Right cardiac atrium (tissue), 5 donors: Measurements from ENCODE around the gene RUNDC1. TPM values are rescaled to one million over a fixed set of nuclear protein-coding genes. Genes with fewer than 3 reads are reported as not detected.
A peak's percentile ranks its signal among the peaks of the same experiment; 100 is the strongest.

Experiments
- ATAC-seq, 2 donors: fragments of 200-7000 bp; cut with Tn5 transposase; one replicate each; pipeline versions ENCODE4 v1.8.0 to v1.9.1; 2020; ENCODE audit warnings: moderate library complexity in 2 of 2, mild to moderate bottlenecking in 1 of 2
- DNase-seq, 3 donors: peaks; one replicate each; pipeline ENCODE4 v3.0.0-alpha.2; 2020
- H3K27ac ChIP-seq: one replicate; pipeline ENCODE4 v1.5.1; 2013; ENCODE audit warnings: mild to moderate bottlenecking, low read length, control low read depth, moderate library complexity
- H3K27me3 ChIP-seq: one replicate; pipeline ENCODE4 v1.6.1; 2013; ENCODE audit not compliant: control insufficient read depth, insufficient read depth
- H3K4me1 ChIP-seq: one replicate; pipeline ENCODE4 v1.6.1; 2013; ENCODE audit warnings: low read length; ENCODE audit not compliant: control insufficient read depth, insufficient read depth
- H3K4me3 ChIP-seq: one replicate; pipeline ENCODE4 v1.5.1; 2013; ENCODE audit warnings: low read length, control low read depth
- H3K9me3 ChIP-seq: one replicate; pipeline ENCODE4 v1.6.1; 2013; ENCODE audit warnings: low read length; ENCODE audit not compliant: control insufficient read depth
- WGBS: extraction: QIAGEN DNeasy Blood & Tissue Kit; methylation state at CpG from one replicate; pipeline ENCODE4 v1.1.7; 2013; 5-methylcytosine and 5-hydroxymethylcytosine counted together
- intact Hi-C, 4 donors: fragments of 100-400 bp; cut with DNase I; formaldehyde crosslinking; loops; one replicate each; pipeline versions ENCODE4 v1.11.0 to v1.14.0; 2022 to 2023
- polyA plus RNA-seq: library from polyadenylated mRNA; stranded (reverse); fragments of 200-250 nt; gene quantifications from one replicate; pipeline ENCODE4 v1.2.3, GENCODE V29; 2013
- total RNA-seq, 4 donors: library from RNA; stranded (reverse); fragmentation: NEBNext Ultra II Directional; extraction: Animal tissue kit (Norgen Biotek cat#: 25700); gene quantifications; one replicate each; pipeline ENCODE4 v1.2.1, GENCODE V29; 2021
- donor health status: healthy with polysubstance abuse.
- donor health status: DM: no; HTN: yes; CAD: no.
- donor health status: DM: no; HTN: no; CAD: no.
- donor health status: DM: no; HTN: yes; CAD: no; lungs with severe emphysema.
- donor health status: DM: yes; HTN: yes; CAD: no.

Gene RUNDC1
- total and polyA plus RNA-seq, 5 donors, result 6.7 to 14.4 (median 10.4) TPM

DNA sequence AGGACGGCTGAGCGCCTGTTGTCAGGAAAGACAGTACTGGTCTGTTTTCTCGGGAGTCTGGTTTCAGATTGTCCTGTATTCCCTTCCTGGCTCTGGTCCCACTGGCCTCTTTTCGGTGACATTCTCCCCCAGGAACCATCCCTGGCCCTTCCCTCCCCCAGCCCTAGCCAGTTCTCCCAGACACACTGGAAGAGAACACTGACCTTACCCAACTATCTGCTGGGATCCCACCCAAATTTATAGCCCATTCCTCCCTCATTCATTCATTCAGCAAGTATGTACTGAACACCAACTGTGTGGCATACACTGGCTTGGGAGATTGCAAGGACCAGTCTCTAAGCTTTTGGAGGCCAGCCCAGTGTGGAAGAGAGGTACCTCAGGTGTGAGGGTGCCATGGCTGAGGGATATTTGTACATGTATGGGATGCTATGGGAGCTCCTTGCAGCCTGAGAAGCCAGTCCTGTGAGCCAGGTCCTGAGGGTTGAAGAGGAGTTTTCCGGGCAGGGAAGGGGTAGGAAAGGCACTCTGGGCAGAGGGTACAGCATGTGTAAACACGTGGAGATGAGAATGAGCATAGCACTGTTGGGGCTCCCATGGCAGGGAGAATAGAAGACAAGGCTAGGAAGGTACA lies 49.9 kb downstream of the RUNDC1 start:
- WGBS, result 61% methylated on average over 6 of the region's 6 CpGs
- Histone ChIP-seq H3K27me3 (no peaks in the 10 kb centered on the region), H3K4me3 (no peak overlapping the region), H3K27ac (no peak overlapping the region), H3K4me1 (no peaks in the 10 kb centered on the region), H3K9me3 (no peaks in the 10 kb centered on the region)
- no peak for DNase-seq
- peak; percentile 15 to 24 for ATAC-seq
- intact Hi-C loops, result no loop called here

DNA sequence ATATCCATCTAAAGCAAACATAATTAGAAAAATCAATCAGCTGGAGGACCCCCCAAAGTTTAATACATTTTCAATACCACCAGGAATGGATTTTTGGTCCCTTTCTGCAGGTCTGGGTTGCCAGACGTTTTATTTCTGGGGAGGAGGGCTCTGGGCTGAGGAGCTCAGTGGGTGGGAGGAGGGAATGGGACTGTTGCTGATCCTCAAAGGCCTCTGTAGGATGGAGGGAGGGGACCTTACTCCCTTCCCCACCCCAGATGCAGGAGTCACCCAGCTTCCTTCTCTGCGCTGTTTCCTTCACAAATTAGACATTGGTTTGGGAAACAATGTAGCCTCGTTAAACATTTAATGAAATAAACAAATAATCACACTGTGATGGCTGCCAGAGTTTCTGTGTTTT lies 51.3 kb downstream of the RUNDC1 start:
- WGBS, result 79% methylated on average over 3 of the region's 3 CpGs
- H3K4me1 ChIP-seq, result no peaks in the 10 kb centered on the region
- H3K27me3 ChIP-seq, result no peaks in the 10 kb centered on the region
- H3K9me3 ChIP-seq, result no peaks in the 10 kb centered on the region
- DNase-seq, result no peak
- no peak overlapping the region for H3K27ac ChIP-seq
- no peak for ATAC-seq
- H3K4me3 ChIP-seq, result no peak overlapping the region
- intact Hi-C loops, result no loop called here

DNA sequence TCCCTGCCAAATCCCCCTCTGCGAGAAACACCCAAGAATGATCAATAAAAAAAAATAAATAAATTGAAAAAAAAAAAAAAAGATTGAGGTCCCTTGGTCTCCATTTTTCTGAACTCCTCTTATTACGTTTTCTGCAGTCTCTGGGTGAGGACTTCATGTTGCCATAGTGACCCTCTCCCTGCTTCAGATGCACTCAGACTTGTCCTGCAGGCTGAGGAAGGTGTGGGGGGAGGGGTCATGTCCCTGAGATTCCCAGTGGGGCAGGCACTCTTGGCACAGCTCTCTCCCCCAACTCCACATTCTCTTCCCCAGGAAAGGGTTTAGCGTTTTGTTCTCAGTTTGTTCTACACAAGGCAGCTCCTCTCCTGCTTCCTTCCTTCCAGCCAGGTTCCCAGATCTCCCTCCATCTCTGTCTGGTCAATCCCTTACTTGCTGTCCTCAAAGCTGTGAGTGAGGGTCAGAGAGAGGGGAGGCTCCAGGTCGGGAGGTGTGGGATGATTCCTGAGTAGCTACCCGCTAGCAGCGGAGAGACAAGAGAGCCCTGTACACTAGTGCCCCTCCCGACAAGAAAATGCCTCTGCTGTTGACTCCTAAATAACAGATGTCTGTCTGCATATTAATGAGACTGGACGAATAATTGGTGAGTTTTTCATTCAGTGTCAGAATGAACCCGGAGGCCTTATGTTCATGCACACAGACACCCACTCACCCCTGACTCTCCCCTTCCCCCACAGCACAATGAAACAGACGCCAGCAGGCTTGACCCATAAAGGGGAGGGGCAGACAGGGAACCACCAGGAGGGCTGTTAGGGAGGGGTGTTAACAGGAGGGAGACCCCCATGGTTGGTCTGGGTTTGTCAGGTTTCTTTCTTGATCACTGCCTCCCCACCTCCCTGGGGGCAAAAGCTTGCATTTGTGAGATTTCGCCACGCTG lies 53.9 kb downstream of the RUNDC1 start:
- Histone ChIP-seq H3K27me3 (no peaks in the 10 kb centered on the region), H3K4me3 (no peak overlapping the region), H3K4me1 (no peaks in the 10 kb centered on the region), H3K27ac (no peak overlapping the region), H3K9me3 (no peaks in the 10 kb centered on the region)
- WGBS, result 47% methylated on average over 12 of the region's 12 CpGs
- intact Hi-C loops, result no loop called here
- DNase-seq (no peak), ATAC-seq (no peak)

DNA sequence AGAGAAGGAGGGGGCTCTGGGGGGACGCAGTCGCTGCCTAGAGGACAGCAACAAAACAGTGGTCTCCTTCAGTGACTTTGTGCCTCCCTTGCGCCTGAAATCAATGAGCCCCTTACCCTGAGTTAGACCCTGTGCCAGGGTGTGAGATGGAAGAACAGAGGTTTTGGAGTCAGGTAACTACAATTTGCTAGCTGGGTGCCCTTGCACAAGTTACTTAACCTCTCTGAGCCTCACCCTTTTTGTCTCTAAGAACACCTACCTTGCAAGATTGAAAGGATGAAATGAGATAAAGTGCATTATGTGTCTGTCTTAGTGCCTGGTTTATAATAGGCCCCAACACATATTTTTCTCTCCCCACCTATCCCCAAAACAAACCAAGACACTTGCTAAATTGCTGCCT lies 54.5 kb downstream of the RUNDC1 start:
- intact Hi-C loops, result no loop called here
- no peak overlapping the region for H3K27ac ChIP-seq
- DNase-seq, result no peak
- 82% methylated on average over 3 of the region's 3 CpGs for WGBS
- H3K27me3 ChIP-seq, result no peaks in the 10 kb centered on the region
- H3K4me1 ChIP-seq, result no peaks in the 10 kb centered on the region
- ATAC-seq, result no peak
- no peaks in the 10 kb centered on the region for H3K9me3 ChIP-seq
- H3K4me3 ChIP-seq, result no peak overlapping the region

DNA sequence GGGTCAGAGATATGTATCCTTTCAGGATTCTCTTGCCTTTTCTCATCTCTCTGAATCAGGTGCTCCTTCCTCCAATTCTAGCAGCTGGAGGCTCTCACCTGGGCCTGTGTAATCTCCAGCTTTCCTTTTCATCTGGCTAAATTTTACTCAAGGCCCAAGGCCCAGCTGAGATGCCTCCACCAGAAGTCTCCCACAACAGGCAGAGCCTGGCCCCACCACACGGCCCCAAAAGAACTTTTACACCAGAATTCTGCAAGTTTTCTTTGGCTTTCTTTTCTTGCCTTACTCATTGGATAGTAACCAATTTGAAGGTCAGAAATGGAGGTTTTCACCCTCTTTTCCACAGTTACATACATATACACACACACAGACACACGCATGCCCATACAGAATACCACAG lies 59.3 kb downstream of the RUNDC1 start:
- Histone ChIP-seq H3K9me3 (no peaks in the 10 kb centered on the region), H3K27me3 (no peaks in the 10 kb centered on the region), H3K27ac (no peak overlapping the region), H3K4me1 (no peaks in the 10 kb centered on the region), H3K4me3 (no peak overlapping the region)
- ATAC-seq (no peak), DNase-seq (no peak)
- 89% methylated on average over 2 of the region's 2 CpGs for WGBS
- intact Hi-C loops, result no loop called here

DNA sequence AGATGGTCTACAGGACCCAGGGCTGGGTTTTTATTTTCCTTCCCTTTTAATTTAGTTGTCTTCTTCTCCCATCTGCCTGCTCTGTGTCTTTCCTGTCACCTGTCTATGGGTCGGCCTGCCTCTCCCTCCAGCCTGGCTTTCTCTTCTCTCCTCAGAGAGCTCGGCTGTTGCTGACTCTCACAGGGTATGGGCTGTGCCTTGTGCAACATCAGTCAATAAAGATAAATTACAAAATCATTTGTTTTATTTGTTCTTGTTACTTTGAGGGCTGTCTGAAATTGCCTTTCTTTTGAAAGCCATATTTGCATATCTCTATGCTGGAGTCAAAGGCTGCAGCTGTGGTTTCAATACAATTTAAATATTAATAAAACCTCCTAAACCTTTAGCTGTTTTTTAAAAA lies 60.3 kb downstream of the RUNDC1 start:
- no peak overlapping the region for H3K27ac ChIP-seq
- H3K27me3 ChIP-seq, result no peaks in the 10 kb centered on the region
- WGBS, result 88% methylated on average over 2 of the region's 2 CpGs
- ATAC-seq (no peak), DNase-seq (no peak)
- H3K4me3 ChIP-seq, result no peak overlapping the region
- intact Hi-C loops, result no loop called here
- H3K9me3 ChIP-seq, result no peaks in the 10 kb centered on the region
- H3K4me1 ChIP-seq, result no peaks in the 10 kb centered on the region

DNA sequence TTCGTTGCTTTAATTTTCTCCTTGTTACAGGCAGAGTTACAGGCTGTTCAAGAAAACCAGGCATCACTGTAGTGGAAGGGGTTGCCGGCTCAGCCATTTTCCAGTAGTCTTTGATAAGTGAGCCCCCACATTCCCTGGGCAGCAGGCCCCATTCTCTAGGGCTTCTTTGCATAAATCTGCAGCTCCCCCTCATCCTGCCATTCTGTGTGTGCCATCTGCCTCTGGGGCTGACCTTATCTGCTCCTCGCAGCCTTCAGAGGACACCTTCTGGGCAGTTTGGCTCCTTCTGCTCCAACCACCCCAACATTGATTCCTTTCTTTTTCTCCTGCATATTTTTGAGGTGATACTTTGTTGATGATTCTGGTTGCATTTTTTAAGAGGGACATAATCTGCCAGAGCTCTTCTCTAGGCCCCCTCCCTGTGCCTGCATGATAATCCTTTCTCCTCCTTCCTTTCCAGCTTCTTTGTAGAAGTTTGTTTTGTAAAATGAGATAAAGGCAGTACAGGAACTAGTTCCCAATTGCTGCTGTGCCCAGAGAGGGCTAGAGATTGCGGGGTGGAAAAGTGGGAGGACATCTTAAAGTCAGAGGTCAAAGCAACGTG lies 61.8 kb downstream of the RUNDC1 start:
- intact Hi-C loops, result no loop called here
- 59% methylated on average over 5 of the region's 5 CpGs for WGBS
- Histone ChIP-seq H3K27me3 (no peaks in the 10 kb centered on the region), H3K4me3 (no peak overlapping the region), H3K9me3 (no peaks in the 10 kb centered on the region), H3K27ac (no peak overlapping the region), H3K4me1 (no peaks in the 10 kb centered on the region)
- DNase-seq (no peak), ATAC-seq (no peak)

Other genes starting within 250 kb of the RUNDC1 start
- 10 to 100 TPM; 32.4 to 53.2 (median 43.6) TPM for gene EZH1, start 235.5 kb upstream of the RUNDC1 start, total RNA-seq
- 22.5 TPM for gene EZH1, start 235.5 kb upstream of the RUNDC1 start, polyA plus RNA-seq
- 10 to 100 TPM; 29.2 to 45.9 (median 40.9) TPM for gene RAMP2, start 219.3 kb upstream of the RUNDC1 start, total RNA-seq
- gene RAMP2, start 219.3 kb upstream of the RUNDC1 start, polyA plus RNA-seq, result 73.5 TPM
- gene VPS25, start 207.1 kb upstream of the RUNDC1 start, total RNA-seq, result 10 to 100 TPM; 32.0 to 37.7 (median 33.0) TPM
- gene VPS25, start 207.1 kb upstream of the RUNDC1 start, polyA plus RNA-seq, result 42.7 TPM
- gene WNK4, start 200.0 kb upstream of the RUNDC1 start, total RNA-seq, result not detected
- gene WNK4, start 200.0 kb upstream of the RUNDC1 start, polyA plus RNA-seq, result 0.05 TPM
- 10 to 100 TPM; 64.4 to 74.4 (median 70.7) TPM for gene COA3, start 181.9 kb upstream of the RUNDC1 start, total RNA-seq
- 142 TPM for gene COA3, start 181.9 kb upstream of the RUNDC1 start, polyA plus RNA-seq
- gene CNTD1, start 181.7 kb upstream of the RUNDC1 start, total RNA-seq, result under 1 TPM in 2 of 4 donors, not detected in 2; 0.20 to 0.53 TPM
- 0.59 TPM for gene CNTD1, start 181.7 kb upstream of the RUNDC1 start, polyA plus RNA-seq
- gene BECN1, start 156.3 kb upstream of the RUNDC1 start, total RNA-seq, result 10 to 100 TPM; 69.6 to 88.1 (median 71.8) TPM
- gene BECN1, start 156.3 kb upstream of the RUNDC1 start, polyA plus RNA-seq, result 54.3 TPM
- gene PSME3, start 147.2 kb upstream of the RUNDC1 start, total RNA-seq, result 10 to 100 TPM; 61.0 to 82.0 (median 70.1) TPM
- gene PSME3, start 147.2 kb upstream of the RUNDC1 start, polyA plus RNA-seq, result 57.6 TPM
- under 1 TPM; 0.37 to 0.67 (median 0.51) TPM for gene AOC2, start 136.0 kb upstream of the RUNDC1 start, total RNA-seq
- gene AOC2, start 136.0 kb upstream of the RUNDC1 start, polyA plus RNA-seq, result 0.52 TPM
- gene AOC3, start 129.4 kb upstream of the RUNDC1 start, total RNA-seq, result 10 to 100 TPM; 11.5 to 29.9 (median 24.9) TPM
- 29.1 TPM for gene AOC3, start 129.4 kb upstream of the RUNDC1 start, polyA plus RNA-seq
- not detected for gene G6PC1, start 79.8 kb upstream of the RUNDC1 start, total RNA-seq
- gene G6PC1, start 79.8 kb upstream of the RUNDC1 start, polyA plus RNA-seq, result not detected
- 10 to 100 TPM; 26.0 to 35.7 (median 30.6) TPM for gene AARSD1, start 16.1 kb upstream of the RUNDC1 start, total RNA-seq
- 41.6 TPM for gene AARSD1, start 16.1 kb upstream of the RUNDC1 start, polyA plus RNA-seq
- 10 to 100 TPM; 31.3 to 44.4 (median 34.5) TPM for gene PTGES3L, start 485 bp upstream of the RUNDC1 start, total RNA-seq
- gene PTGES3L, start 485 bp upstream of the RUNDC1 start, polyA plus RNA-seq, result 60.3 TPM
- 100 to 1,000 TPM; 651 to 877 (median 735) TPM for gene RPL27, start 17.9 kb downstream of the RUNDC1 start, total RNA-seq
- gene RPL27, start 17.9 kb downstream of the RUNDC1 start, polyA plus RNA-seq, result 2,068 TPM
- gene IFI35, start 26.2 kb downstream of the RUNDC1 start, total RNA-seq, result 10 to 100 TPM; 15.1 to 20.3 (median 19.5) TPM
- gene IFI35, start 26.2 kb downstream of the RUNDC1 start, polyA plus RNA-seq, result 19.1 TPM
- gene VAT1, start 41.8 kb downstream of the RUNDC1 start, total RNA-seq, result 100 to 1,000 TPM in 1 of 4 donors, 10 to 100 TPM in 3; 85.9 to 107 (median 93.7) TPM
- 71.6 TPM for gene VAT1, start 41.8 kb downstream of the RUNDC1 start, polyA plus RNA-seq
- 1 to 10 TPM; 2.9 to 5.3 (median 4.2) TPM for gene RND2, start 44.7 kb downstream of the RUNDC1 start, total RNA-seq
- gene RND2, start 44.7 kb downstream of the RUNDC1 start, polyA plus RNA-seq, result 3.2 TPM
- gene BRCA1, start 144.8 kb downstream of the RUNDC1 start, total RNA-seq, result 10 to 100 TPM in 1 of 4 donors, 1 to 10 TPM in 3; 4.3 to 10.9 (median 8.0) TPM
- gene BRCA1, start 144.8 kb downstream of the RUNDC1 start, polyA plus RNA-seq, result 2.7 TPM
- gene NBR1, start 190.6 kb downstream of the RUNDC1 start, total RNA-seq, result 10 to 100 TPM; 83.7 to 98.2 (median 90.9) TPM
- gene NBR1, start 190.6 kb downstream of the RUNDC1 start, polyA plus RNA-seq, result 39.4 TPM
- gene TMEM106A, start 231.3 kb downstream of the RUNDC1 start, total RNA-seq, result 1 to 10 TPM; 4.9 to 8.7 (median 6.7) TPM
- 2.8 TPM for gene TMEM106A, start 231.3 kb downstream of the RUNDC1 start, polyA plus RNA-seq
- not detected for gene CCDC200, start 248.1 kb downstream of the RUNDC1 start, total RNA-seq
- 0.16 TPM for gene CCDC200, start 248.1 kb downstream of the RUNDC1 start, polyA plus RNA-seq